Peyer's patch (tissue), 4 donors: Measurements from ENCODE around the gene FBXL19. TPM values are rescaled to one million over a fixed set of nuclear protein-coding genes. Genes with fewer than 3 reads are reported as not detected.

Experiments used
- DNase-seq, 3 donors: peaks; one replicate each; pipeline ENCODE4 v3.0.0-alpha.2; 2017 to 2019
- H3K27ac ChIP-seq, 4 donors: fragments of 200-600 bp; sonication (generic); one replicate each; pipeline ENCODE4 v1.5.1; 2016 to 2019
- H3K27me3 ChIP-seq, 2 donors: fragments of 200-600 bp; sonication (generic); one replicate each; pipeline ENCODE4 v1.5.1; 2019
- H3K36me3 ChIP-seq, 3 donors: fragments of 200-600 bp; sonication (generic); one replicate each; pipeline ENCODE4 v1.5.1; 2016 to 2019
- H3K4me1 ChIP-seq, 4 donors: fragments of 200-600 bp; sonication (generic); one replicate each; pipeline ENCODE4 v1.5.1; 2016 to 2019
- H3K4me3 ChIP-seq, 4 donors: fragments of 200-600 bp; sonication (generic); 1 replicate in 3 of 4; 2 replicates in 1 of 4; pipeline ENCODE4 v1.5.1; 2016 to 2019; ENCODE audit warnings: mild to moderate bottlenecking in 1 of 4
- H3K9me3 ChIP-seq, 4 donors: fragments of 200-600 bp; sonication (generic); one replicate each; pipeline ENCODE4 v1.5.1; 2016 to 2019; ENCODE audit warnings: mild to moderate bottlenecking in 1 of 4
- CTCF ChIP-seq, 6 experiments: fragments of 450-650 bp in 4 of 6; fragments of 200-600 bp in 2 of 6; sonication (generic) in 1 of 6; IDR thresholded peaks; one replicate each; pipeline ENCODE4 v1.5.1; 2017 to 2019; ENCODE audit warnings: antibody characterized with exemption in 6 of 6, mild to moderate bottlenecking in 3 of 6, moderate library complexity in 1 of 6
- POLR2A ChIP-seq, 2 donors: fragments of 450-650 bp; IDR thresholded peaks; one replicate each; pipeline ENCODE4 v1.5.1; 2017; ENCODE audit warnings: antibody characterized with exemption in 2 of 2, mild to moderate bottlenecking in 2 of 2, moderate library complexity in 2 of 2
- total RNA-seq, 4 donors: library from RNA; depleted of rRNA; stranded (reverse); fragments of >200 nt; gene quantifications; one replicate each; pipeline ENCODE4 v1.1.0, GENCODE V29; 2016

Gene FBXL19
- total RNA-seq, 4 donors from 2014 or later, result 25.0 to 51.2 (median 47.9) TPM

GRCh38 chr16:30928390-30928789 lies 5.0 kb downstream of the FBXL19 start:
- TF ChIP-seq CTCF (IDR thresholded peaks at IDR 0.05) (no peak), POLR2A (IDR thresholded peaks at IDR 0.05) (no peak)
- no peaks in the 10 kb centered on the region for H3K27me3 ChIP-seq
- no peak for DNase-seq
- H3K9me3 ChIP-seq, result no peaks in the 10 kb centered on the region
- H3K27ac ChIP-seq, result no peak overlapping the region
- H3K4me1 ChIP-seq, result peaks cover 0 to 26% (median 5%) of the 10 kb centered on the region in 4 donors
- no peak overlapping the region for H3K4me3 ChIP-seq
- H3K36me3 ChIP-seq, result peaks cover 0 to 32% (median 0%) of the 10 kb centered on the region in 3 donors

- no peak for DNase-seq
- no peaks in the 10 kb centered on the region for H3K9me3 ChIP-seq
- H3K27me3 ChIP-seq, result no peaks in the 10 kb centered on the region
- H3K36me3 ChIP-seq, result peaks cover 0 to 32% (median 0%) of the 10 kb centered on the region in 3 donors
- peaks cover 0 to 21% (median 3%) of the 10 kb centered on the region in 4 donors for H3K4me1 ChIP-seq
- H3K27ac ChIP-seq, result no peak overlapping the region
- H3K4me3 ChIP-seq, result no peak overlapping the region
- TF ChIP-seq POLR2A (IDR thresholded peaks at IDR 0.05), result no peak
- TF ChIP-seq CTCF (IDR thresholded peaks at IDR 0.05), result no peak
Observed at GRCh38 chr16:30929167-30929566, 5.8 kb downstream of the FBXL19 start.

DNA sequence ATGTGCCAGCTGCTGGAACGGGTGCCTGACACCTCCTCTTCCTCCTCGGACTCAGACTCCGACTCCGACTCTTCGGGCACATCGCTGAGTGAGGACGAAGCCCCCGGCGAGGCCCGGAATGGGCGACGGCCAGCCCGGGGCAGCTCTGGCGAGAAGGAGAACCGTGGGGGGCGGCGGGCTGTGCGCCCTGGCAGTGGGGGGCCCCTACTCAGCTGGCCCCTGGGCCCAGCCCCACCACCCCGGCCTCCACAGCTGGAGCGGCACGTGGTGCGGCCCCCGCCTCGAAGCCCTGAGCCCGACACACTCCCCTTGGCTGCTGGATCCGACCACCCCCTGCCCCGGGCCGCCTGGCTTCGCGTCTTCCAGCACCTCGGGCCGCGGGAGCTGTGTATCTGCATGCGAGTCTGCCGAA lies 6.8 kb downstream of the FBXL19 start:
- TF ChIP-seq CTCF (IDR thresholded peaks at IDR 0.05) (no peak), POLR2A (IDR thresholded peaks at IDR 0.05) (no peak)
- H3K4me1 ChIP-seq, result peaks cover 0 to 11% (median 0%) of the 10 kb centered on the region in 4 donors
- peaks cover 0 to 32% (median 0%) of the 10 kb centered on the region in 3 donors for H3K36me3 ChIP-seq
- H3K27ac ChIP-seq, result no peak overlapping the region
- no peaks in the 10 kb centered on the region for H3K27me3 ChIP-seq
- no peaks in the 10 kb centered on the region for H3K9me3 ChIP-seq
- no peak overlapping the region for H3K4me3 ChIP-seq
- no peak for DNase-seq

DNA sequence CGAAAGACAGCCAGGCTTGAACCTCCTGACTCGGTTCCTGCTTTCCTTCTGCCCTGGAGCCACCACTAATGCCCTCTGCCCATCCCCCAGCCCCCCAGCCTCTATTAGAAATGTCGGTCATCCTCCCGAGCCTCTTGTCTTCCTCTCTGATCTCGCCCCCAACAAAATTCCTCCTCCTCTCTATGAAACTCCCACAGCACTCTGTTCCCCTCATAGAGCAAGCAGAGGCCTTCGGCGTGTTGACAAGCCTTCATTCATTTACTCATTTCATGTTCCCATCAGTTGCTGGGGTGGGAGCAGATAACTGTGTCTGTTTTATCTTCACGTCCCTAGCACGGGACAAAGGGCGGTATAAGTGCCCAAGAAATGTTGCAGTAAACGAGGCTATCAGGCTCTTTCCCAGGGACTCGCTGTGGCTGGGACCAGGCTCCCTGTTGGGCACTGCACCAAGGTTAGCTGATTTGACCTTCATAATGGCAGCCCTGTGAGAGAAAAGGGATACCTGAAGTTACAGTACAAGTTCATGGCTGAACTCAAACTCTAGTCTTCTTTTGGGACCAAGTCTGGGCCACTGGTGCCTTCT lies 7.8 kb downstream of the FBXL19 start:
- no peak overlapping the region for H3K4me3 ChIP-seq
- no peaks in the 10 kb centered on the region for H3K9me3 ChIP-seq
- DNase-seq, result no peak
- TF ChIP-seq POLR2A (IDR thresholded peaks at IDR 0.05) (no peak), CTCF (IDR thresholded peaks at IDR 0.05) (no peak)
- H3K4me1 ChIP-seq, result peaks cover 0 to 4% (median 0%) of the 10 kb centered on the region in 4 donors
- no peaks in the 10 kb centered on the region for H3K27me3 ChIP-seq
- no peak overlapping the region for H3K27ac ChIP-seq
- peaks cover 0 to 40% (median 0%) of the 10 kb centered on the region in 3 donors for H3K36me3 ChIP-seq

GRCh38 chr16:30934827-30935557 lies 11.6 kb downstream of the FBXL19 start:
- Histone ChIP-seq H3K4me1 (no peaks in the 10 kb centered on the region), H3K36me3 (peaks cover 0 to 41% (median 0%) of the 10 kb centered on the region in 3 donors), H3K27me3 (no peaks in the 10 kb centered on the region), H3K4me3 (no peak overlapping the region), H3K27ac (no peak overlapping the region), H3K9me3 (no peaks in the 10 kb centered on the region)
- DNase-seq, result peak in 1 of 3 donors; percentile 31
- no peak for TF ChIP-seq POLR2A (IDR thresholded peaks at IDR 0.05)
- TF ChIP-seq CTCF (IDR thresholded peaks at IDR 0.05), result peak in 4 of 6 experiments; percentile 33 to 49 (median 44)
